WTC11 (cell line): ENCODE measurements around the gene BMPR1B. TPM values are rescaled to one million over a fixed set of nuclear protein-coding genes. Genes with fewer than 3 reads are reported as not detected.
A peak's percentile ranks its signal among the peaks of the same experiment; 100 is the strongest.

ENCODE experiments used
- ATAC-seq: fragments of 200-7000 bp; cut with Tn5 transposase; 2 replicates; pipeline ENCODE4 v1.10.0; 2021; ENCODE audit warnings: mild to moderate bottlenecking, moderate library complexity
- CTCF ChIA-PET: fragments of 300-600 bp; sonication (Branson Sonifier 250); formaldehyde crosslinking; loops from one replicate; lab custom pipeline; 2021; ENCODE audit warnings: antibody characterized with exemption; lab: Charles Lee
- POLR2A ChIA-PET: fragments of 350-600 bp; sonication (Branson Sonifier 250); formaldehyde crosslinking; loops from one replicate; lab custom pipeline; 2021; ENCODE audit warnings: antibody characterized with exemption; lab: Charles Lee
- DNase-seq: peaks from one replicate; pipeline ENCODE4 v3.0.0; 2021; ENCODE audit warnings: low spot score
- H3K27ac Mint-ChIP-seq: 2 replicates; pipeline ENCODE4 v1.8.0; 2021; ENCODE audit warnings: mixed read lengths
- H3K27me3 Mint-ChIP-seq: 2 replicates; pipeline ENCODE4 v1.8.0; 2021; ENCODE audit warnings: low read depth, mild to moderate bottlenecking, moderate library complexity, mixed read lengths
- H3K36me3 Mint-ChIP-seq: 2 replicates; pipeline ENCODE4 v1.8.0; 2021; ENCODE audit warnings: mixed read lengths
- H3K4me1 Mint-ChIP-seq: 2 replicates; pipeline ENCODE4 v1.8.0; 2022; ENCODE audit warnings: mixed read lengths
- H3K4me3 Mint-ChIP-seq: 2 replicates; pipeline ENCODE4 v1.8.0; 2021; ENCODE audit warnings: mild to moderate bottlenecking, moderate library complexity, mixed read lengths
- H3K9me3 Mint-ChIP-seq: 2 replicates; pipeline ENCODE4 v1.8.0; 2021; ENCODE audit warnings: mixed read lengths
- FOXP1 ChIP-seq: sonication (generic); formaldehyde crosslinking; IDR thresholded peaks from 2 replicates; pipeline ENCODE4 v1.8.0; 2022; ENCODE audit warnings: missing genetic modification reagents, mild to moderate bottlenecking, moderate library complexity, borderline replicate concordance
- GRHL2 ChIP-seq: fragments of 250-450 bp; sonication (Bioruptor Pico); IDR thresholded peaks from 2 replicates; pipeline ENCODE4 v1.8.0; 2022; ENCODE audit warnings: mild to moderate bottlenecking, moderate library complexity; ENCODE audit not compliant: insufficient replicate concordance, severe bottlenecking
- HMGA2 ChIP-seq: fragments of 250-450 bp; sonication (Bioruptor Pico); IDR thresholded peaks from 2 replicates; pipeline ENCODE4 v1.4.0; 2021; ENCODE audit warnings: mild to moderate bottlenecking, moderate library complexity
- IRF1 ChIP-seq: sonication (generic); formaldehyde crosslinking; IDR thresholded peaks from 2 replicates; pipeline ENCODE4 v1.8.0; 2023; ENCODE audit warnings: missing genetic modification reagents
- MAX ChIP-seq: sonication (generic); formaldehyde crosslinking; IDR thresholded peaks from 2 replicates; pipeline ENCODE4 v1.8.0; 2022; ENCODE audit warnings: mild to moderate bottlenecking, missing genetic modification reagents
- NR2C2 ChIP-seq: sonication (generic); formaldehyde crosslinking; IDR thresholded peaks from 2 replicates; pipeline ENCODE4 v1.8.0; 2022; ENCODE audit warnings: mild to moderate bottlenecking, missing genetic modification reagents
- RELA ChIP-seq: sonication (generic); formaldehyde crosslinking; IDR thresholded peaks from 2 replicates; pipeline ENCODE4 v1.8.1; 2022; ENCODE audit warnings: missing genetic modification reagents, mild to moderate bottlenecking, borderline replicate concordance
- SP1 ChIP-seq: sonication (generic); formaldehyde crosslinking; conservative IDR thresholded peaks from 2 replicates; pipeline ENCODE4 v1.8.1; 2022; ENCODE audit warnings: missing genetic modification reagents
- STAT6 ChIP-seq: sonication (generic); formaldehyde crosslinking; conservative IDR thresholded peaks from 2 replicates; pipeline ENCODE4 v1.8.1; 2023; ENCODE audit warnings: mild to moderate bottlenecking, low read depth, missing genetic modification reagents, moderate library complexity
- TCF7 ChIP-seq: sonication (generic); formaldehyde crosslinking; IDR thresholded peaks from 2 replicates; pipeline ENCODE4 v1.8.0; 2022; ENCODE audit warnings: mild to moderate bottlenecking, low read depth, missing genetic modification reagents, moderate library complexity
- ZNF121 ChIP-seq: sonication (generic); formaldehyde crosslinking; IDR thresholded peaks from 2 replicates; pipeline ENCODE4 v1.8.0; 2023; ENCODE audit warnings: missing genetic modification reagents
- total RNA-seq: library from RNA; stranded (reverse); gene quantifications from 3 replicates; pipeline ENCODE4 v1.2.3, GENCODE V29; 2021
- TF ChIP-seq, protein P1 (sequence below): sonication (generic); formaldehyde crosslinking; IDR thresholded peaks from 2 replicates; pipeline ENCODE4 v1.8.1; 2023; ENCODE audit warnings: mild to moderate bottlenecking, missing genetic modification reagents, borderline replicate concordance
- TF ChIP-seq, protein P2 (sequence below): sonication (generic); formaldehyde crosslinking; IDR thresholded peaks from 2 replicates; pipeline ENCODE4 v1.8.0; 2023; ENCODE audit warnings: mild to moderate bottlenecking, missing genetic modification reagents
- TF ChIP-seq, protein P3 (sequence below): sonication (generic); formaldehyde crosslinking; IDR thresholded peaks from 2 replicates; pipeline ENCODE4 v1.8.1; 2022; ENCODE audit warnings: mild to moderate bottlenecking, moderate library complexity, missing genetic modification reagents

BMPR1B gene
- total RNA-seq, 1 experiment from 2014 or later, result 0.77 TPM

DNA sequence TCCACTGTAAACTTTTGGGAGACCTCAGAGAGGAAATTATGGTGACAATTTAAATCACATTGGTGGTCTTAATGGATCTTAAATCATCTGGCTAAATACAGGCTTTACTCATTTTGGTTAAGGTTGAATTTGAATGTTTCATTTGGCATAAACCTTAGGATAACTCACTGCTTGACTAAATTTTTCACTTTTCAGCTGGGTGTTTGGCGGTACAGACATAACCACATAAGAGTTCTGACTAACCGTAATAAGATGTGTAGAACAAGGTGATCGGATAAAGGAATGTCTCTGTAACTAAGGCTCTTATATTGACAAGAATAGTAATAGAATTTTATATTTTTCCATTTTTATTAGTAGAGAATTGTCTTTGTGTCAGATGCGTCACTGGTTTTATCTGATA is 281.0 kb downstream of the BMPR1B start (continued):
- TF ChIP-seq FOXP1 (CRISPR knock-in tag) (no peak), STAT6 (no peak), GRHL2 (CRISPR knock-in tag) (no peak)
- TF ChIP-seq, protein P1, sequence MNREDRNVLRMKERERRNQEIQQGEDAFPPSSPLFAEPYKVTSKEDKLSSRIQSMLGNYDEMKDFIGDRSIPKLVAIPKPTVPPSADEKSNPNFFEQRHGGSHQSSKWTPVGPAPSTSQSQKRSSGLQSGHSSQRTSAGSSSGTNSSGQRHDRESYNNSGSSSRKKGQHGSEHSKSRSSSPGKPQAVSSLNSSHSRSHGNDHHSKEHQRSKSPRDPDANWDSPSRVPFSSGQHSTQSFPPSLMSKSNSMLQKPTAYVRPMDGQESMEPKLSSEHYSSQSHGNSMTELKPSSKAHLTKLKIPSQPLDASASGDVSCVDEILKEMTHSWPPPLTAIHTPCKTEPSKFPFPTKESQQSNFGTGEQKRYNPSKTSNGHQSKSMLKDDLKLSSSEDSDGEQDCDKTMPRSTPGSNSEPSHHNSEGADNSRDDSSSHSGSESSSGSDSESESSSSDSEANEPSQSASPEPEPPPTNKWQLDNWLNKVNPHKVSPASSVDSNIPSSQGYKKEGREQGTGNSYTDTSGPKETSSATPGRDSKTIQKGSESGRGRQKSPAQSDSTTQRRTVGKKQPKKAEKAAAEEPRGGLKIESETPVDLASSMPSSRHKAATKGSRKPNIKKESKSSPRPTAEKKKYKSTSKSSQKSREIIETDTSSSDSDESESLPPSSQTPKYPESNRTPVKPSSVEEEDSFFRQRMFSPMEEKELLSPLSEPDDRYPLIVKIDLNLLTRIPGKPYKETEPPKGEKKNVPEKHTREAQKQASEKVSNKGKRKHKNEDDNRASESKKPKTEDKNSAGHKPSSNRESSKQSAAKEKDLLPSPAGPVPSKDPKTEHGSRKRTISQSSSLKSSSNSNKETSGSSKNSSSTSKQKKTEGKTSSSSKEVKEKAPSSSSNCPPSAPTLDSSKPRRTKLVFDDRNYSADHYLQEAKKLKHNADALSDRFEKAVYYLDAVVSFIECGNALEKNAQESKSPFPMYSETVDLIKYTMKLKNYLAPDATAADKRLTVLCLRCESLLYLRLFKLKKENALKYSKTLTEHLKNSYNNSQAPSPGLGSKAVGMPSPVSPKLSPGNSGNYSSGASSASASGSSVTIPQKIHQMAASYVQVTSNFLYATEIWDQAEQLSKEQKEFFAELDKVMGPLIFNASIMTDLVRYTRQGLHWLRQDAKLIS (CRISPR knock-in tag), result no peak
- TF ChIP-seq, all 79 proteins: peak for 0

- Mint-ChIP-seq H3K27ac (no peak overlapping the region), H3K4me1 (no peaks in the 10 kb centered on the region), H3K9me3 (no peaks in the 10 kb centered on the region), H3K36me3 (no peaks in the 10 kb centered on the region), H3K4me3 (no peak overlapping the region), H3K27me3 (no peaks in the 10 kb centered on the region)
- POLR2A ChIA-PET, result no interaction called here
- DNase-seq (no peak), ATAC-seq (peak; percentile 79)
- CTCF ChIA-PET, result interaction anchor here (0.7 to 1.3 kb wide), 2 partner anchors 12 to 423 kb away, joined by 3 read pairs; no protein-coding TSS in a partner anchor
- TF ChIP-seq IRF1, result no peak
Measured at GRCh38 chr4:95044324-95044837, 286.6 kb downstream of the BMPR1B start.

DNA sequence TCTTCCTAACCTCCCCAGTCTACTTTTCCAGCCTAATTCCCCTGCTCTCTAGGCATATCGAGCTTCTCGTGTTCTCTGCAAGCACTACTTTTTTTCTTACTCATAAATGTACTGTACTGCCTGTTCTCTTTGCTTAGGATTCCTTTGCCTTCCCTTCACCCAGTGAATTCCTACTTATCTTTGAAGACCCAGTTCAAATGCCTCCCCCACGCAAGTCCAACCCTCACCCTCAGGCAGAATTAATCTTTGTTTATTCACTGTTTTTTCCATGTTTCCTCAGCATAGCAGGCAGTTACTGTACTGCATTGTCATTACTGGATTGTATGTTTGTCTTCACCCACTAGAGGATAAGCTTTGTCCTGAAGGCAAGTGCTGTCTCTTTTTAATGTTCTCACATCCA is 287.7 kb downstream of the BMPR1B start:
- Mint-ChIP-seq H3K4me1 (no peaks in the 10 kb centered on the region), H3K27ac (no peak overlapping the region), H3K27me3 (no peaks in the 10 kb centered on the region), H3K4me3 (no peak overlapping the region), H3K9me3 (no peaks in the 10 kb centered on the region), H3K36me3 (no peaks in the 10 kb centered on the region)
- DNase-seq, result no peak
- CTCF ChIA-PET, result interaction anchor here (1.3 kb wide), 1 partner anchor 13 kb away, joined by 3 read pairs; no protein-coding TSS in a partner anchor
- POLR2A ChIA-PET, result no interaction called here
- no peak for TF ChIP-seq NR2C2 (CRISPR knock-in tag)
- TF ChIP-seq MAX, result no peak
- no peak for TF ChIP-seq GRHL2 (CRISPR knock-in tag)
- TF ChIP-seq, protein P2, sequence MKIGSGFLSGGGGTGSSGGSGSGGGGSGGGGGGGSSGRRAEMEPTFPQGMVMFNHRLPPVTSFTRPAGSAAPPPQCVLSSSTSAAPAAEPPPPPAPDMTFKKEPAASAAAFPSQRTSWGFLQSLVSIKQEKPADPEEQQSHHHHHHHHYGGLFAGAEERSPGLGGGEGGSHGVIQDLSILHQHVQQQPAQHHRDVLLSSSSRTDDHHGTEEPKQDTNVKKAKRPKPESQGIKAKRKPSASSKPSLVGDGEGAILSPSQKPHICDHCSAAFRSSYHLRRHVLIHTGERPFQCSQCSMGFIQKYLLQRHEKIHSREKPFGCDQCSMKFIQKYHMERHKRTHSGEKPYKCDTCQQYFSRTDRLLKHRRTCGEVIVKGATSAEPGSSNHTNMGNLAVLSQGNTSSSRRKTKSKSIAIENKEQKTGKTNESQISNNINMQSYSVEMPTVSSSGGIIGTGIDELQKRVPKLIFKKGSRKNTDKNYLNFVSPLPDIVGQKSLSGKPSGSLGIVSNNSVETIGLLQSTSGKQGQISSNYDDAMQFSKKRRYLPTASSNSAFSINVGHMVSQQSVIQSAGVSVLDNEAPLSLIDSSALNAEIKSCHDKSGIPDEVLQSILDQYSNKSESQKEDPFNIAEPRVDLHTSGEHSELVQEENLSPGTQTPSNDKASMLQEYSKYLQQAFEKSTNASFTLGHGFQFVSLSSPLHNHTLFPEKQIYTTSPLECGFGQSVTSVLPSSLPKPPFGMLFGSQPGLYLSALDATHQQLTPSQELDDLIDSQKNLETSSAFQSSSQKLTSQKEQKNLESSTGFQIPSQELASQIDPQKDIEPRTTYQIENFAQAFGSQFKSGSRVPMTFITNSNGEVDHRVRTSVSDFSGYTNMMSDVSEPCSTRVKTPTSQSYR (CRISPR knock-in tag), result no peak
- TF ChIP-seq ZNF121, result no peak
- TF ChIP-seq TCF7 (CRISPR knock-in tag), result no peak
- no peak for TF ChIP-seq RELA (CRISPR knock-in tag)
- TF ChIP-seq, protein P3, sequence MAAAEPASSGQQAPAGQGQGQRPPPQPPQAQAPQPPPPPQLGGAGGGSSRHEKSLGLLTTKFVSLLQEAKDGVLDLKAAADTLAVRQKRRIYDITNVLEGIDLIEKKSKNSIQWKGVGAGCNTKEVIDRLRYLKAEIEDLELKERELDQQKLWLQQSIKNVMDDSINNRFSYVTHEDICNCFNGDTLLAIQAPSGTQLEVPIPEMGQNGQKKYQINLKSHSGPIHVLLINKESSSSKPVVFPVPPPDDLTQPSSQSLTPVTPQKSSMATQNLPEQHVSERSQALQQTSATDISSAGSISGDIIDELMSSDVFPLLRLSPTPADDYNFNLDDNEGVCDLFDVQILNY (CRISPR knock-in tag), result no peak
- TF ChIP-seq HMGA2 (CRISPR knock-in tag), result no peak
- no peak for TF ChIP-seq SP1 (CRISPR knock-in tag)
- no peak for ATAC-seq
